SK-N-SH treated with all-trans-retinoic acid at 6 μM for 48 hours (cell line): ENCODE data around the gene CHN1.

ENCODE experiments used
- ATAC-seq: fragments of 200-7000 bp; cut with Tn5 transposase; 3 replicates; pipeline ENCODE4 v1.9.1; 2020; ENCODE audit warnings: mild to moderate bottlenecking, moderate library complexity
- ARNTL ChIP-seq: fragments of 450-650 bp; formaldehyde crosslinking; IDR thresholded peaks from 2 replicates; pipeline ENCODE4 v1.5.0; 2020; ENCODE audit warnings: low read depth, mild to moderate bottlenecking, moderate library complexity, borderline replicate concordance
- BACH2 ChIP-seq: fragments of 250-450 bp; sonication (Bioruptor Pico); IDR thresholded peaks from 2 replicates; pipeline ENCODE4 v1.9.0; 2021; ENCODE audit warnings: mild to moderate bottlenecking, borderline replicate concordance
- CSDC2 ChIP-seq: fragments of 250-450 bp; sonication (Bioruptor Pico); IDR thresholded peaks from 2 replicates; pipeline ENCODE4 v1.5.0; 2020; ENCODE audit warnings: mild to moderate bottlenecking, moderate library complexity
- ESRRG ChIP-seq: fragments of 250-450 bp; sonication (Bioruptor Pico); IDR thresholded peaks from 2 replicates; pipeline ENCODE4 v1.6.1; 2021; ENCODE audit warnings: mild to moderate bottlenecking
- GLIS3 ChIP-seq: fragments of 250-450 bp; sonication (Bioruptor Pico); IDR thresholded peaks from 2 replicates; pipeline ENCODE4 v1.5.0; 2020; ENCODE audit warnings: mild to moderate bottlenecking, moderate library complexity
- ISL1 ChIP-seq: fragments of 250-450 bp; sonication (Bioruptor Pico); IDR thresholded peaks from 2 replicates; pipeline ENCODE4 v2.1.2; 2022; ENCODE audit warnings: mild to moderate bottlenecking, moderate library complexity
- OSR1 ChIP-seq: fragments of 250-450 bp; sonication (Bioruptor Pico); IDR thresholded peaks from 2 replicates; pipeline ENCODE4 v1.8.0; 2022; ENCODE audit warnings: moderate library complexity, mild to moderate bottlenecking, inconsistent platforms
- PPARA ChIP-seq: fragments of 250-450 bp; sonication (Bioruptor Pico); IDR thresholded peaks from 2 replicates; pipeline ENCODE4 v1.5.0; 2020; ENCODE audit warnings: mild to moderate bottlenecking, borderline replicate concordance
- RARB ChIP-seq: fragments of 250-450 bp; sonication (Bioruptor Pico); IDR thresholded peaks from 2 replicates; pipeline ENCODE4 v1.8.0; 2021; ENCODE audit warnings: mild to moderate bottlenecking, moderate library complexity
- SNAI2 ChIP-seq: fragments of 250-450 bp; sonication (Bioruptor Pico); IDR thresholded peaks from 2 replicates; pipeline ENCODE4 v1.5.0; 2020; ENCODE audit warnings: mild to moderate bottlenecking, moderate library complexity
- TCF4 ChIP-seq: fragments of 250-450 bp; sonication (Bioruptor Pico); IDR thresholded peaks from 2 replicates; pipeline ENCODE4 v1.8.0; 2021; ENCODE audit warnings: mild to moderate bottlenecking, moderate library complexity, borderline replicate concordance
- TOX ChIP-seq: fragments of 250-450 bp; sonication (Bioruptor Pico); IDR thresholded peaks from 2 replicates; pipeline ENCODE4 v1.8.0; 2021; ENCODE audit warnings: mild to moderate bottlenecking, moderate library complexity, borderline replicate concordance
- ZC3H10 ChIP-seq: fragments of 250-450 bp; sonication (Bioruptor Pico); IDR thresholded peaks from 2 replicates; pipeline ENCODE4 v1.5.1; 2021; ENCODE audit warnings: mild to moderate bottlenecking, moderate library complexity
- ZFP3 ChIP-seq: fragments of 250-450 bp; sonication (Bioruptor Pico); IDR thresholded peaks from 2 replicates; pipeline ENCODE4 v1.5.0; 2020; ENCODE audit warnings: mild to moderate bottlenecking, moderate library complexity
- ZFP30 ChIP-seq: fragments of 450-650 bp; formaldehyde crosslinking; IDR thresholded peaks from 2 replicates; pipeline ENCODE4 v1.5.0; 2022; ENCODE audit warnings: mild to moderate bottlenecking, moderate library complexity
- ZNF565 ChIP-seq: fragments of 450-650 bp; formaldehyde crosslinking; conservative IDR thresholded peaks from 2 replicates; pipeline ENCODE4 v1.5.0; 2020; ENCODE audit warnings: low read depth, mild to moderate bottlenecking, moderate library complexity
- ZNF70 ChIP-seq: fragments of 450-650 bp; formaldehyde crosslinking; IDR thresholded peaks from 2 replicates; pipeline ENCODE4 v1.5.0; 2020; ENCODE audit warnings: mild to moderate bottlenecking, moderate library complexity
- ZNF8 ChIP-seq: fragments of 450-650 bp; formaldehyde crosslinking; IDR thresholded peaks from 2 replicates; pipeline ENCODE4 v1.5.0; 2020; ENCODE audit warnings: mild to moderate bottlenecking, moderate library complexity
- TF ChIP-seq, protein P1 (sequence below): fragments of 250-450 bp; sonication (Bioruptor Pico); IDR thresholded peaks from 2 replicates; pipeline ENCODE4 v1.5.1; 2021; ENCODE audit warnings: mild to moderate bottlenecking, moderate library complexity
- TF ChIP-seq, protein P2 (sequence below): fragments of 250-450 bp; sonication (Bioruptor Pico); IDR thresholded peaks from 2 replicates; pipeline ENCODE4 v1.8.0; 2021; ENCODE audit warnings: low read depth, mild to moderate bottlenecking, moderate library complexity, borderline replicate concordance
- TF ChIP-seq, protein P3 (sequence below): fragments of 250-450 bp; sonication (Bioruptor Pico); IDR thresholded peaks from 2 replicates; pipeline ENCODE4 v1.5.0; 2020; ENCODE audit warnings: mild to moderate bottlenecking, moderate library complexity
- TF ChIP-seq, protein P4 (sequence below): fragments of 250-450 bp; sonication (Bioruptor Pico); IDR thresholded peaks from 2 replicates; pipeline ENCODE4 v1.5.1; 2020; ENCODE audit warnings: low read depth, mild to moderate bottlenecking, moderate library complexity
- TF ChIP-seq, protein P5 (sequence below): fragments of 250-450 bp; sonication (Bioruptor Pico); IDR thresholded peaks from 2 replicates; pipeline ENCODE4 v1.8.0; 2020; ENCODE audit warnings: mild to moderate bottlenecking, moderate library complexity, borderline replicate concordance

The CHN1 gene

DNA sequence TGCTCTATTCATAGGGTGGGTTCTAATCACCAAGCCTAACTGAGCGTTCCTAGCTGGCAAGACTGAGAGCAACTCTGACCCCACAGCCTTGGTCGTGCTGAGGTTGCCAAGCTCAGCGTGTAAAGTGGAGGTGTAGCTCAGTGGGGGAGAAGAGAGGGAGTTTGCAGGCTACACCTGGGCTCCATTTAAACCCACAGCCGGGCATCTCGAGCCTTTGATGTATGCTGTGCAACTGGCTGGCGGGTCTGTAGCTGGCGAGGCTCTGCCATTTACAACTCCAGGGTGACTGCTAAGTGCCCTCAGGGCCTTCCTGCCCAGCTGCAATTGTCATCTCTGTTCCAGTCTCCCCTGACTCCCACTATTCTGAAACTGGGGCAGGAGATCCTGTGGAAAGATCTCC lies 220.9 kb downstream of the CHN1 start:
- no peak for ATAC-seq
- TF ChIP-seq SNAI2 (CRISPR knock-in tag) (no peak), ARNTL (CRISPR knock-in tag) (no peak), PPARA (CRISPR knock-in tag) (no peak), ZNF565 (no peak), ZC3H10 (CRISPR knock-in tag) (no peak), ZFP3 (CRISPR knock-in tag) (no peak), ZNF70 (CRISPR knock-in tag) (no peak), ZFP30 (CRISPR knock-in tag) (no peak), ZNF8 (CRISPR knock-in tag) (no peak), TCF4 (no peak), GLIS3 (CRISPR knock-in tag) (no peak), CSDC2 (CRISPR knock-in tag) (no peak), BACH2 (CRISPR knock-in tag) (no peak), TOX (CRISPR knock-in tag) (no peak), ISL1 (CRISPR knock-in tag) (no peak), RARB (CRISPR knock-in tag) (no peak)
- TF ChIP-seq, protein P1, sequence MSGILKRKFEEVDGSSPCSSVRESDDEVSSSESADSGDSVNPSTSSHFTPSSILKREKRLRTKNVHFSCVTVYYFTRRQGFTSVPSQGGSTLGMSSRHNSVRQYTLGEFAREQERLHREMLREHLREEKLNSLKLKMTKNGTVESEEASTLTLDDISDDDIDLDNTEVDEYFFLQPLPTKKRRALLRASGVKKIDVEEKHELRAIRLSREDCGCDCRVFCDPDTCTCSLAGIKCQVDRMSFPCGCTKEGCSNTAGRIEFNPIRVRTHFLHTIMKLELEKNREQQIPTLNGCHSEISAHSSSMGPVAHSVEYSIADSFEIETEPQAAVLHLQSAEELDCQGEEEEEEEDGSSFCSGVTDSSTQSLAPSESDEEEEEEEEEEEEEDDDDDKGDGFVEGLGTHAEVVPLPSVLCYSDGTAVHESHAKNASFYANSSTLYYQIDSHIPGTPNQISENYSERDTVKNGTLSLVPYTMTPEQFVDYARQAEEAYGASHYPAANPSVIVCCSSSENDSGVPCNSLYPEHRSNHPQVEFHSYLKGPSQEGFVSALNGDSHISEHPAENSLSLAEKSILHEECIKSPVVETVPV (CRISPR knock-in tag), result no peak
- TF ChIP-seq, protein P2, sequence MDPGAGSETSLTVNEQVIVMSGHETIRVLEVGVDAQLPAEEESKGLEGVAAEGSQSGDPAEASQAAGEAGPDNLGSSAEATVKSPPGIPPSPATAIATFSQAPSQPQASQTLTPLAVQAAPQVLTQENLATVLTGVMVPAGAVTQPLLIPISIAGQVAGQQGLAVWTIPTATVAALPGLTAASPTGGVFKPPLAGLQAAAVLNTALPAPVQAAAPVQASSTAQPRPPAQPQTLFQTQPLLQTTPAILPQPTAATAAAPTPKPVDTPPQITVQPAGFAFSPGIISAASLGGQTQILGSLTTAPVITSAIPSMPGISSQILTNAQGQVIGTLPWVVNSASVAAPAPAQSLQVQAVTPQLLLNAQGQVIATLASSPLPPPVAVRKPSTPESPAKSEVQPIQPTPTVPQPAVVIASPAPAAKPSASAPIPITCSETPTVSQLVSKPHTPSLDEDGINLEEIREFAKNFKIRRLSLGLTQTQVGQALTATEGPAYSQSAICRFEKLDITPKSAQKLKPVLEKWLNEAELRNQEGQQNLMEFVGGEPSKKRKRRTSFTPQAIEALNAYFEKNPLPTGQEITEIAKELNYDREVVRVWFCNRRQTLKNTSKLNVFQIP (CRISPR knock-in tag), result no peak

DNA sequence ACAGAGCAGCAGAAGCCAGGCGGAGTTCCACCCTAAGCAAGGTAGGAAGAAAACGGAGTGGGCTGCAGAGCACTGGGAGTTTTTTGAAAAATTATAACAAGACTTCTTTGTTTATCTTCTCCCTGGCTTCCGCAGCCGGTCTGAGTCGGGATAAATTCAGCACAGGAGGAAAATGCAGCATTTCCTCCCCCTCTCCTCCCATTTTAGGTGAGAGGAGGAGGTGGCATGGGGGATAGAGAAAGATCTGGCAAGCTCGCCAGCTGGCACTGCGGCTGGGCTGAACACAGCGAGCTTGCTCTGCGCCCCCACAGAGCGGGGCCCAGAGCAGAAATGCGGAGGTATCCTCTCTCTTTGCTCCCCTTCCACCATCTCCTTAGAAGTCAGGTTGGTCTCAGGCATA lies 223.2 kb downstream of the CHN1 start:
- ATAC-seq, result no peak
- TF ChIP-seq, protein P3, sequence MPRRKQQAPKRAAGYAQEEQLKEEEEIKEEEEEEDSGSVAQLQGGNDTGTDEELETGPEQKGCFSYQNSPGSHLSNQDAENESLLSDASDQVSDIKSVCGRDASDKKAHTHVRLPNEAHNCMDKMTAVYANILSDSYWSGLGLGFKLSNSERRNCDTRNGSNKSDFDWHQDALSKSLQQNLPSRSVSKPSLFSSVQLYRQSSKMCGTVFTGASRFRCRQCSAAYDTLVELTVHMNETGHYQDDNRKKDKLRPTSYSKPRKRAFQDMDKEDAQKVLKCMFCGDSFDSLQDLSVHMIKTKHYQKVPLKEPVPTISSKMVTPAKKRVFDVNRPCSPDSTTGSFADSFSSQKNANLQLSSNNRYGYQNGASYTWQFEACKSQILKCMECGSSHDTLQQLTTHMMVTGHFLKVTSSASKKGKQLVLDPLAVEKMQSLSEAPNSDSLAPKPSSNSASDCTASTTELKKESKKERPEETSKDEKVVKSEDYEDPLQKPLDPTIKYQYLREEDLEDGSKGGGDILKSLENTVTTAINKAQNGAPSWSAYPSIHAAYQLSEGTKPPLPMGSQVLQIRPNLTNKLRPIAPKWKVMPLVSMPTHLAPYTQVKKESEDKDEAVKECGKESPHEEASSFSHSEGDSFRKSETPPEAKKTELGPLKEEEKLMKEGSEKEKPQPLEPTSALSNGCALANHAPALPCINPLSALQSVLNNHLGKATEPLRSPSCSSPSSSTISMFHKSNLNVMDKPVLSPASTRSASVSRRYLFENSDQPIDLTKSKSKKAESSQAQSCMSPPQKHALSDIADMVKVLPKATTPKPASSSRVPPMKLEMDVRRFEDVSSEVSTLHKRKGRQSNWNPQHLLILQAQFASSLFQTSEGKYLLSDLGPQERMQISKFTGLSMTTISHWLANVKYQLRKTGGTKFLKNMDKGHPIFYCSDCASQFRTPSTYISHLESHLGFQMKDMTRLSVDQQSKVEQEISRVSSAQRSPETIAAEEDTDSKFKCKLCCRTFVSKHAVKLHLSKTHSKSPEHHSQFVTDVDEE (CRISPR knock-in tag), result no peak
- TF ChIP-seq ESRRG (CRISPR knock-in tag) (no peak), ISL1 (CRISPR knock-in tag) (no peak), ZNF565 (no peak), OSR1 (CRISPR knock-in tag) (no peak), GLIS3 (CRISPR knock-in tag) (no peak), ZNF70 (CRISPR knock-in tag) (no peak), CSDC2 (CRISPR knock-in tag) (no peak), SNAI2 (CRISPR knock-in tag) (no peak)
- TF ChIP-seq, protein P4, sequence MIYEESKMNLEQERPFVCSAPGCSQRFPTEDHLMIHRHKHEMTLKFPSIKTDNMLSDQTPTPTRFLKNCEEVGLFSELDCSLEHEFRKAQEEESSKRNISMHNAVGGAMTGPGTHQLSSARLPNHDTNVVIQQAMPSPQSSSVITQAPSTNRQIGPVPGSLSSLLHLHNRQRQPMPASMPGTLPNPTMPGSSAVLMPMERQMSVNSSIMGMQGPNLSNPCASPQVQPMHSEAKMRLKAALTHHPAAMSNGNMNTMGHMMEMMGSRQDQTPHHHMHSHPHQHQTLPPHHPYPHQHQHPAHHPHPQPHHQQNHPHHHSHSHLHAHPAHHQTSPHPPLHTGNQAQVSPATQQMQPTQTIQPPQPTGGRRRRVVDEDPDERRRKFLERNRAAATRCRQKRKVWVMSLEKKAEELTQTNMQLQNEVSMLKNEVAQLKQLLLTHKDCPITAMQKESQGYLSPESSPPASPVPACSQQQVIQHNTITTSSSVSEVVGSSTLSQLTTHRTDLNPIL (CRISPR knock-in tag), result no peak

DNA sequence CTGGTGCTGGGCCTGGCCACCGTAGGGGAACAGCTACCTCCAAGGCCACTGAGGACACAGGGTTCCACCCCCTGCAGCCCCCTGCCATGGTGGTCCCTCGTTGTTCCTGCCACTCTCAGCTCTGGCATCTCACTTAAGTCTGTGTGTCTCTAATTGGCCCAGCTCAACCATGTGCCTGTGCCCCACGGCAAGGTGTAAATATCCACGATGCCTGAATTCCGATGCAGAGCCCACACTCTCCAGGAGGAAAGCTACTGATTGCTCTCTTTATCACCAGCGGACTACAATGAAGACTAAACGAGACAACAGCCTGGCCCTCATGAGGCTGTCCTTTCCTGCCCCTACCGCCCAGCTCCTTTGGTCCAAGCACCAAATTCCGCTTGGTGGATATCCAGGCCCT lies 223.9 kb downstream of the CHN1 start:
- no peak for TF ChIP-seq ZC3H10 (CRISPR knock-in tag)
- no peak for TF ChIP-seq PPARA (CRISPR knock-in tag)
- TF ChIP-seq ISL1 (CRISPR knock-in tag), result no peak
- TF ChIP-seq ZNF70 (CRISPR knock-in tag), result no peak
- no peak for TF ChIP-seq ZFP3 (CRISPR knock-in tag)
- no peak for TF ChIP-seq ZNF565
- TF ChIP-seq SNAI2 (CRISPR knock-in tag), result no peak
- TF ChIP-seq, protein P5, sequence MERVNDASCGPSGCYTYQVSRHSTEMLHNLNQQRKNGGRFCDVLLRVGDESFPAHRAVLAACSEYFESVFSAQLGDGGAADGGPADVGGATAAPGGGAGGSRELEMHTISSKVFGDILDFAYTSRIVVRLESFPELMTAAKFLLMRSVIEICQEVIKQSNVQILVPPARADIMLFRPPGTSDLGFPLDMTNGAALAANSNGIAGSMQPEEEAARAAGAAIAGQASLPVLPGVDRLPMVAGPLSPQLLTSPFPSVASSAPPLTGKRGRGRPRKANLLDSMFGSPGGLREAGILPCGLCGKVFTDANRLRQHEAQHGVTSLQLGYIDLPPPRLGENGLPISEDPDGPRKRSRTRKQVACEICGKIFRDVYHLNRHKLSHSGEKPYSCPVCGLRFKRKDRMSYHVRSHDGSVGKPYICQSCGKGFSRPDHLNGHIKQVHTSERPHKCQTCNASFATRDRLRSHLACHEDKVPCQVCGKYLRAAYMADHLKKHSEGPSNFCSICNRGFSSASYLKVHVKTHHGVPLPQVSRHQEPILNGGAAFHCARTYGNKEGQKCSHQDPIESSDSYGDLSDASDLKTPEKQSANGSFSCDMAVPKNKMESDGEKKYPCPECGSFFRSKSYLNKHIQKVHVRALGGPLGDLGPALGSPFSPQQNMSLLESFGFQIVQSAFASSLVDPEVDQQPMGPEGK (CRISPR knock-in tag), result no peak
- TF ChIP-seq CSDC2 (CRISPR knock-in tag), result no peak
- no peak for TF ChIP-seq ZNF8 (CRISPR knock-in tag)
- TF ChIP-seq OSR1 (CRISPR knock-in tag), result no peak
- TF ChIP-seq BACH2 (CRISPR knock-in tag), result no peak
- TF ChIP-seq GLIS3 (CRISPR knock-in tag), result no peak

More for the DNA sequence above, 223.9 kb downstream of the CHN1 start:
- ATAC-seq, result no peak
